ENCODE results near the gene ACACA.
A peak's percentile ranks its signal among the peaks of the same experiment; 100 is the strongest.

Gene ACACA

DNA sequence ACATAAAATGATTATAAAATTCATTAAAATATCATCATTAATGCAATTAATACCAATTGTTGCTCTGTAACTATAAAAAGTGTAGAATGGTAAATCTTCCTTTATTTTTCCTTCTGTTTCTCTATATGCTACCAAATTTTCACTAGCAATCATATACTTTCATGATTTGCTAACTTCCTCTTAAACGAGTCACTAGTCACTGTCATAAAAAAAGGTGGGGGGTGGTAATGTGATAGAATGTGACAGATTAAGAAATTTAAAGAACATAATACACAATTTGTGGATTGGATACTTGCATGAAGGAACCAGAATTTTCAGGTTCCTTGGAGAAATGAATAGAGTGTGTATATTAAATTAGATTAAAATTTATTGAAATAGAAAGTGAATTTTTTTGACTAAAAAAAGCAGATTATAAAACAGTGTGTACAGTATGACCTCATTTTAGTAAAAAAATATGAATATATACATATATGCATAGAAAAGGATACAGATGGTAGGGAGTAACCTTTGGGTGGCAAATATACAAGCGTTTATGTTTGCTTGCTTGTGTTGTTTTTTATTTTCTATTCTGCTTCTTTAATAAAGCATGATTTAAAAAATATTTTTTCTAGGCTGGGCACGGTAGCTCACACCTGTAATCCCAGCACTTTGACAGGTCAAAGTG lies 87.6 kb downstream of the ACACA start:
- Histone ChIP-seq H3K4me3 (ENCODE audit: low read depth, low read length) (no peak overlapping the region), H3K9me3 (no peaks in the 10 kb centered on the region), H3K36me3 (peaks cover 31% of the 10 kb centered on the region), H3K27me3 (no peaks in the 10 kb centered on the region), H3K4me1 (no peaks in the 10 kb centered on the region; the same call in 1 of the 2 replicates)
- no peak for DNase-seq
- TF ChIP-seq CTCF (IDR thresholded peaks at IDR 0.05; ENCODE audit: low read depth, low read length): no peak

GRCh38 chr17:37317867-37318266 lies 88.8 kb downstream of the ACACA start:
- DNase-seq: no peak
- H3K4me3 ChIP-seq (ENCODE audit: low read depth, low read length): no peak overlapping the region
- TF ChIP-seq CTCF (IDR thresholded peaks at IDR 0.05; ENCODE audit: low read depth, low read length): no peak
- H3K4me1 ChIP-seq: no peaks in the 10 kb centered on the region; the same call in 1 of the 2 replicates
- no peaks in the 10 kb centered on the region for H3K9me3 ChIP-seq
- H3K36me3 ChIP-seq: peaks cover 26% of the 10 kb centered on the region
- no peaks in the 10 kb centered on the region for H3K27me3 ChIP-seq

GRCh38 chr17:37315601-37316000 lies 91.0 kb downstream of the ACACA start:
- peak; percentile 29 for DNase-seq
- H3K36me3 ChIP-seq: peaks cover 24% of the 10 kb centered on the region
- H3K27me3 ChIP-seq: no peaks in the 10 kb centered on the region
- no peak overlapping the region for H3K4me3 ChIP-seq (ENCODE audit: low read depth, low read length)
- no peak for TF ChIP-seq CTCF (IDR thresholded peaks at IDR 0.05; ENCODE audit: low read depth, low read length)
- H3K9me3 ChIP-seq: no peaks in the 10 kb centered on the region
- no peaks in the 10 kb centered on the region; the same call in 1 of the 2 replicates for H3K4me1 ChIP-seq

- H3K36me3 ChIP-seq: peaks cover 27% of the 10 kb centered on the region
- no peaks in the 10 kb centered on the region; the same call in 1 of the 2 replicates for H3K4me1 ChIP-seq
- no peak for DNase-seq
- H3K9me3 ChIP-seq: no peaks in the 10 kb centered on the region
- TF ChIP-seq CTCF (IDR thresholded peaks at IDR 0.05; ENCODE audit: low read depth, low read length): no peak
- H3K27me3 ChIP-seq: no peaks in the 10 kb centered on the region
- H3K4me3 ChIP-seq (ENCODE audit: low read depth, low read length): no peak overlapping the region
Observed at GRCh38 chr17:37312137-37312923, 94.3 kb downstream of the ACACA start.

DNA sequence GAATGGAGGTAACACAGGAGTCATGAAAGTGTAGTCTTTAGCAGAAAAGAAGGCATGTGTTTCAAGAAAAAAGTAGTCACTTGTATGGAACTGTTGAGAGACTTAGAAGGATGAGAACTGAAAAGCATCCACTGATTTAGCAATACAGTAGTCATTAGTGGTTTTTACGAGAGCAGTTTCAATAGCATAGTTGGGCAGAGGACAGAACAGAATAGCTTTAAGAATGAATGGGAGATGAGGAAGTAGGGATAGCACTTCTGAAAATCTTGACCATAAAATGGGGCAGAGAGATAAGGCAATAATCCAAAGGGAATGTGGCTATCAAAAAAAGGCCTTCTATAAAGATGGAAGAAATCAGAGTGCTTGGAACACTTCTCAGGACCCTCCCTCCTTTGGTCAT lies 95.7 kb downstream of the ACACA start:
- DNase-seq: no peak
- TF ChIP-seq CTCF (IDR thresholded peaks at IDR 0.05; ENCODE audit: low read depth, low read length): no peak
- H3K27me3 ChIP-seq: no peaks in the 10 kb centered on the region
- no peak overlapping the region for H3K4me3 ChIP-seq (ENCODE audit: low read depth, low read length)
- H3K36me3 ChIP-seq: peaks cover 30% of the 10 kb centered on the region
- H3K9me3 ChIP-seq: no peaks in the 10 kb centered on the region
- H3K4me1 ChIP-seq: no peaks in the 10 kb centered on the region; the same call in 1 of the 2 replicates

GRCh38 chr17:37309051-37309450 lies 97.6 kb downstream of the ACACA start:
- no peak for TF ChIP-seq CTCF (IDR thresholded peaks at IDR 0.05; ENCODE audit: low read depth, low read length)
- Histone ChIP-seq H3K4me3 (ENCODE audit: low read depth, low read length) (no peak overlapping the region), H3K27me3 (no peaks in the 10 kb centered on the region), H3K36me3 (peaks cover 33% of the 10 kb centered on the region), H3K9me3 (no peaks in the 10 kb centered on the region), H3K4me1 (no peaks in the 10 kb centered on the region)
- no peak for DNase-seq

Data from BE2C (cell line).